ENCODE measurements around the gene CAPN2.

The CAPN2 gene

GRCh38 chr1:223811634-223812101, 99.3 kb downstream of the CAPN2 start:
- peak; percentile 48 for DNase-seq
- no peaks in the 10 kb centered on the region for H3K36me3 ChIP-seq (replicated peaks; ENCODE audit: insufficient read depth, low read length)
- no peak overlapping the region for H3K4me2 ChIP-seq (ENCODE audit: low read depth, low read length)
- H3K4me1 ChIP-seq (ENCODE audit: low read length), result no peaks in the 10 kb centered on the region
- TF ChIP-seq CTCF (IDR thresholded peaks at IDR 0.05; ENCODE audit: low read length) (peak; percentile 66), EZH2 (optimal IDR thresholded peaks at IDR 0.05; ENCODE audit: low read depth, low read length) (no peak)
- H3K9ac ChIP-seq (ENCODE audit: low read length), result no peak overlapping the region
- H3K9me3 ChIP-seq (replicated peaks; ENCODE audit: insufficient read depth, low read length), result no peaks in the 10 kb centered on the region
- H2AFZ ChIP-seq (ENCODE audit: low read length), result no peak overlapping the region
- H3F3A ChIP-seq (ENCODE audit: insufficient read depth, low read length), result no peaks in the 10 kb centered on the region
- H3K9me2 ChIP-seq (replicated peaks; ENCODE audit: insufficient read depth, low read length), result no peaks in the 10 kb centered on the region
- no peaks in the 10 kb centered on the region for H3K79me2 ChIP-seq (ENCODE audit: low read length)
- H3K4me3 ChIP-seq (ENCODE audit: low read length), result no peak overlapping the region
- H4K20me1 ChIP-seq (ENCODE audit: insufficient read depth, low read length), result no peaks in the 10 kb centered on the region
- H3K27ac ChIP-seq (ENCODE audit: low read length), result no peak overlapping the region
- no peaks in the 10 kb centered on the region for H3K27me3 ChIP-seq (replicated peaks; ENCODE audit: insufficient read depth, low read length)

DNA sequence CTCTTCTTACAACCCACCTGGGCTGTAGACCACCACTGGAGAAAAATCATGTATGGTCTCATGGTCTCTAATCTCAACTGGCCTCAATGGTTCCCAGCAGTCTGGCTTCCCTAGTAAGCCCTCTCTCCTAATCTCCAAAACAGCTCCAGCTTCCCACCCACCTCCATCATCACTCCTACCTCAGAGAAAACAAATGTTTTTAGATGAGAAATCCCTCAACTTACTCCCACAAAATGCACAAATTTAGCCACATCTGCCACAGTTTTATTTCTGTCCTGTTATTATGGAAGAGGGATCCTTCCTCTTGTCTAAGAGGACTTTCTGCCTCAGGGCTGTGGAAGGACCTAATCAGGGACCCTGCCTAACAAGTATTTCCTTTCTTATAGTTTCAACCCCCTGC, 101.3 kb downstream of the CAPN2 start:
- no peak for DNase-seq
- no peak for TF ChIP-seq CTCF (IDR thresholded peaks at IDR 0.05; ENCODE audit: low read length)
- TF ChIP-seq EZH2 (optimal IDR thresholded peaks at IDR 0.05; ENCODE audit: low read depth, low read length), result no peak
- no peak for TF ChIP-seq EZH2phosphoT487 (IDR thresholded peaks at IDR 0.05; ENCODE audit: low read length)
- no peak overlapping the region for H2AFZ ChIP-seq (ENCODE audit: low read length)
- H3K9me2 ChIP-seq (replicated peaks; ENCODE audit: insufficient read depth, low read length), result no peaks in the 10 kb centered on the region
- H3K27ac ChIP-seq (ENCODE audit: low read length), result no peak overlapping the region
- H3K4me3 ChIP-seq (ENCODE audit: low read length), result no peak overlapping the region
- no peaks in the 10 kb centered on the region for H3K9me3 ChIP-seq (replicated peaks; ENCODE audit: insufficient read depth, low read length)
- no peak overlapping the region for H3K9ac ChIP-seq (ENCODE audit: low read length)
- no peaks in the 10 kb centered on the region for H3F3A ChIP-seq (ENCODE audit: insufficient read depth, low read length)
- no peaks in the 10 kb centered on the region for H3K27me3 ChIP-seq (replicated peaks; ENCODE audit: insufficient read depth, low read length)
- no peaks in the 10 kb centered on the region for H4K20me1 ChIP-seq (ENCODE audit: insufficient read depth, low read length)
- H3K4me1 ChIP-seq (ENCODE audit: low read length), result no peaks in the 10 kb centered on the region
- no peak overlapping the region for H3K4me2 ChIP-seq (ENCODE audit: low read depth, low read length)
- H3K79me2 ChIP-seq (ENCODE audit: low read length), result no peaks in the 10 kb centered on the region
- H3K36me3 ChIP-seq (replicated peaks; ENCODE audit: insufficient read depth, low read length), result no peaks in the 10 kb centered on the region

- Histone ChIP-seq H3K9me2 (replicated peaks; ENCODE audit: insufficient read depth, low read length) (no peaks in the 10 kb centered on the region), H2AFZ (ENCODE audit: low read length) (no peak overlapping the region), H3K27me3 (replicated peaks; ENCODE audit: insufficient read depth, low read length) (no peaks in the 10 kb centered on the region), H3F3A (ENCODE audit: insufficient read depth, low read length) (no peaks in the 10 kb centered on the region), H3K4me1 (ENCODE audit: low read length) (no peaks in the 10 kb centered on the region), H3K36me3 (replicated peaks; ENCODE audit: insufficient read depth, low read length) (no peaks in the 10 kb centered on the region), H3K9ac (ENCODE audit: low read length) (no peak overlapping the region), H3K27ac (ENCODE audit: low read length) (no peak overlapping the region), H3K4me3 (ENCODE audit: low read length) (no peak overlapping the region), H3K9me3 (replicated peaks; ENCODE audit: insufficient read depth, low read length) (no peaks in the 10 kb centered on the region), H3K4me2 (ENCODE audit: low read depth, low read length) (no peak overlapping the region), H3K79me2 (ENCODE audit: low read length) (no peaks in the 10 kb centered on the region), H4K20me1 (ENCODE audit: insufficient read depth, low read length) (no peaks in the 10 kb centered on the region)
- DNase-seq, result no peak
- TF ChIP-seq EZH2phosphoT487 (IDR thresholded peaks at IDR 0.05; ENCODE audit: low read length), result no peak
- no peak for TF ChIP-seq CTCF (IDR thresholded peaks at IDR 0.05; ENCODE audit: low read length)
- no peak for TF ChIP-seq EZH2 (optimal IDR thresholded peaks at IDR 0.05; ENCODE audit: low read depth, low read length)
Measured at GRCh38 chr1:223815020-223815853, 102.9 kb downstream of the CAPN2 start.
